OCI-LY3 (cell line): ENCODE measurements around the gene LHFPL3.

Experiments used
- CTCF ChIP-seq: fragments of 200-600, 300-600 bp; sonication (generic); IDR thresholded peaks from 2 replicates; pipeline ENCODE4 v1.5.1; 2014; ENCODE audit warnings: antibody characterized with exemption, low read length, low read depth
- EZH2phosphoT487 ChIP-seq: fragments of 200-600 bp; shearing (Covaris generic); IDR thresholded peaks from 2 replicates; pipeline ENCODE4 v1.6.1; 2018; ENCODE audit warnings: antibody characterized with exemption, mixed run types, low read depth

GRCh38 chr7:104357166-104357565, 28.8 kb downstream of the LHFPL3 start:
- TF ChIP-seq CTCF (no peak), EZH2phosphoT487 (no peak)
